ENCODE results near the gene TXNRD3.

DNA sequence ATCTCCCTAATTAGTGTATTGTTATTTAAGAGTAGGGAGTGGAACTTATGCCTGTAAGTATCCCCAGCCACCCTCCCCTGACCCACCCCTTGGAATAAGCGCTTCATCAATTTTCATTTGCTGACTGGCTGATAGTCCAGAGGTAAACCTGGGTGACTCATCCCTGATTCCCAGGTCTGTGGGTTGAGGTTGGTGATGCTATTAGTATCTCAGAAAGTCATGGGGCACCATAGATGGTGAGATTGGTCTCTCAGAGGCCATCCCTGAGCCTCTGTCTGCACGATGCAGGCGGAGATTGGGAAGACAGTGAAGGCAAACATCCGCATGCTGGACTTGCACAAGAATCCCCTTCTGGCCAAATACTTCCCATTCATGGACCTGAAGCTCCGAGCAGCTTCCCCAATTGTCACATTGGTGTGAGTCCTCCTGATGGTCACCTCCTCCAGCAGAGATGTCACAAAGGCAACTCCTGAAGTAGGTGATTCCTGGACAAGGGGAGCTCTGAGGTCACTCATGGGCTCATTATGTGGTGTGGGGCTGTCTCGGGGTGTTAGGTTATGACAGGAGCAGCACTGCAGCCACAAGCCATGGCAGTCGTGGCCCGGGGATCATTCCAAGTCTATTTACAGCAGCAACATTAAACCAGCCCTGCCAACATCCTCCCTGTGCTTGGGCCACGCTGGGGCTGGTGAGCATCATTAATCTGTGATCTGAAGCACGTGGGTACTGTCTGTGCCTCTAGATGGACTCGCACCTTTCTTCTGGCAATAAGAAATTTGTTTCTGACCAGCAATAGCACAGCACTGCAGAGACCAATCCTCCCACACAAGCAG lies 6.8 kb upstream of the TXNRD3 start:
- TF ChIP-seq, protein P1, sequence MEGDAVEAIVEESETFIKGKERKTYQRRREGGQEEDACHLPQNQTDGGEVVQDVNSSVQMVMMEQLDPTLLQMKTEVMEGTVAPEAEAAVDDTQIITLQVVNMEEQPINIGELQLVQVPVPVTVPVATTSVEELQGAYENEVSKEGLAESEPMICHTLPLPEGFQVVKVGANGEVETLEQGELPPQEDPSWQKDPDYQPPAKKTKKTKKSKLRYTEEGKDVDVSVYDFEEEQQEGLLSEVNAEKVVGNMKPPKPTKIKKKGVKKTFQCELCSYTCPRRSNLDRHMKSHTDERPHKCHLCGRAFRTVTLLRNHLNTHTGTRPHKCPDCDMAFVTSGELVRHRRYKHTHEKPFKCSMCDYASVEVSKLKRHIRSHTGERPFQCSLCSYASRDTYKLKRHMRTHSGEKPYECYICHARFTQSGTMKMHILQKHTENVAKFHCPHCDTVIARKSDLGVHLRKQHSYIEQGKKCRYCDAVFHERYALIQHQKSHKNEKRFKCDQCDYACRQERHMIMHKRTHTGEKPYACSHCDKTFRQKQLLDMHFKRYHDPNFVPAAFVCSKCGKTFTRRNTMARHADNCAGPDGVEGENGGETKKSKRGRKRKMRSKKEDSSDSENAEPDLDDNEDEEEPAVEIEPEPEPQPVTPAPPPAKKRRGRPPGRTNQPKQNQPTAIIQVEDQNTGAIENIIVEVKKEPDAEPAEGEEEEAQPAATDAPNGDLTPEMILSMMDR (IDR thresholded peaks at IDR 0.05), result no peak
- no peak for TF ChIP-seq POLR2A (IDR thresholded peaks at IDR 0.05)

Data from right lobe of liver (tissue), 4 donors.